ENCODE measurements around the gene PDCD1LG2.
"Not testable (repeated sequence)": the region's sequence is repeated elsewhere in the genome, so short reads cannot be mapped to it uniquely, and the experiment has no call there.

PDCD1LG2 gene

DNA sequence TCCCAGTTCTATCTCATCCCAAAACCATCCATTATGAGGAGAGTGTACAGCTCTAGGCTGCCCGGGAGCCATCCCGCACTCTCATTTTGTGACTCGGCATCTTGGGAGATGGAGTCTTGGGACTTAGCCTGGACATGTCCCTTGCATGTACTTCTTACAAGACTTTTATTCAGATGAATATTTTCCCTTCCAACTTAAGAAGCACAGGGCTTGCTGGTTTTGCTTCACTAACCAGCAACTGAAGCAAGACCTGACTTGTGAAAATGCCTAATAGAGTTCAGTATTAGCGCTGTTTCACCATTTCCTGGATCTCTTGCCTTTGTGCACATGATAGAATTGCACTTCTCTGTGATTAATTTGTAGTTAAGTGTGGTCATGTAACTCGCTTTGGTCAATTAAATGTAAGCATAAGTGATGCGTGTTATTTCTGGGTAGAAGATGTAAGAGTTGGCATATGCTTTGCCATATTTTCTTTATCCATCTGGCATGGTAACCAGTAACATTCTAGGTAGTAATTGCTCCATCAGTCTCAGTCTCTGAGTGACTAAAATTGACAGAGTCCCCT lies 55.8 kb downstream of the PDCD1LG2 start:
- no peak for DNase-seq (ENCODE audit: low read depth)

DNA sequence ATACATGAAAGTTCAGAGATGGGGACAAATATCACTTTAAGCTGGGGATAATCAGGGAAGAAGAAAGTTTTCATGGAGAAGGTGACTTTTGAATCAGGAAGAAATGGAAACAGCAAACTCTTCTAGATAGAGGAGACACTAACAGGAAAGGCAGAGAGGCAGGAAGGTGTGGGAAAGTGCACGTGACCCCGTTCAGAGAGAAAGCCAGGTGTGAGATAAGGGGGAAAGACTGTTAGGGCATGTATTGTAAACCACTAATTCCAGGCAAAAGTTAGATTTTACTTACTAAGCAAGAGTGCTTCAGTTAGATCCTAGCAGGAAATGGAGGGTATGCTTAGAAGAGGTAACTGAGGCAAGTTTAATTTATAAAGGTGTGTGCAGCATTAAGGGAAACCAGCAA lies 58.5 kb downstream of the PDCD1LG2 start:
- no peak for DNase-seq (ENCODE audit: low read depth)

DNA sequence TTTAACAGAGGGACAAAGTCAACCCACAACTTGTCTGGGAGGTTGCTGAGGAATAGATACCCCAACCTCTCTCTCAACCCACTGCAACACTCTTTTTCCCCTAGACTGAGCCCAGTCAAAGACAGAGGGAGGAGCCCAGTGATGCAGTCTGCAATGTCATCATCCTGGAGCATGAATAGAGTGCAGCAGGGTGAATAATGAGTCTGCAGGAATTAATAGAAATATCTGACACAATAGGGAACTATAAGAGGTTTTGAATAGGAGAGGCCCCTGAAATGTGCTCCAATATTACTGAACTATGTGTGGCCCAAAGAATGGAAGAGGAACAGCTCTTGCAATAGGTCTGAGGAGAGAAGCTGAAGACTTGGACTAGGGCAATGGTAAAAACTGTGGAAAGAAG lies 59.1 kb downstream of the PDCD1LG2 start:
- no peak for DNase-seq (ENCODE audit: low read depth)

DNA sequence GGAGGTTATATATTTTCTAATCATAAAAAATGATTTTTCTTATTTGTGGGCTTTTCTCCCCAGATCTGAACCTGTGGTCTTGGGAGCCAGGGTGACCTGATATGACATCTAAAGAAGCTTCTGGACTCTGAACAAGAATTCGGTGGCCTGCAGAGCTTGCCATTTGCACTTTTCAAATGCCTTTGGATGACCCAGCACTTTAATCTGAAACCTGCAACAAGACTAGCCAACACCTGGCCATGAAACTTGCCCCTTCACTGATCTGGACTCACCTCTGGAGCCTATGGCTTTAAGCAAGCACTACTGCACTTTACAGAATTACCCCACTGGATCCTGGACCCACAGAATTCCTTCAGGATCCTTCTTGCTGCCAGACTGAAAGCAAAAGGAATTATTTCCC lies 59.6 kb downstream of the PDCD1LG2 start:
- DNase-seq (ENCODE audit: low read depth), result no peak

DNA sequence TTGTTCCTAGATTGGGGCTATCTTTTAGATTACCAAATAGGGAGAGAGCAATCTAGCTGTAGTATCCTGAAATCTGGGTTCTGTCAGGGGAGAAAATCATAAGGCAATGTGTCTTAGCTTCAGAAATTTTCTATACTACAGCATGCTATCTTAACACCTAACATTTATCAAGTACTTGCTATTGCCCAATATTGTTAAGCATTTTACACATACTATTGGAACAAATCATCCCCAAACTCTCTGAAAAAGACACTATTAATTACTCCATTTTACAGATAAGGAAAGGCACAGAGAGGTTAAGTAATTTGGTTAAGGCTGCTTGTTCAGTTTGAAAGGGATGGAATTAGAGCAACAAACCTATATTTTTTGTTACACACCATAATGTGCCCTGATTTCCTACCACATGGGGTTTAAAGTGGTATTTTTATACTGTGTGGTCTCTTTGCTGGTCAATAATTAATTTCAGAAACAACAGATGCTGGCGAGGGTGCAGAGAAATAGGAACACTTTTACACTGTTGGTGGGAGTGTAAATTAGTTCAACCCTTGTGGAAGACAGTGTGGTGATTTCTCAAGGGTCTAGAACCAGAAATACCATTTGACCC lies 61.4 kb downstream of the PDCD1LG2 start:
- no peak for DNase-seq (ENCODE audit: low read depth)

DNA sequence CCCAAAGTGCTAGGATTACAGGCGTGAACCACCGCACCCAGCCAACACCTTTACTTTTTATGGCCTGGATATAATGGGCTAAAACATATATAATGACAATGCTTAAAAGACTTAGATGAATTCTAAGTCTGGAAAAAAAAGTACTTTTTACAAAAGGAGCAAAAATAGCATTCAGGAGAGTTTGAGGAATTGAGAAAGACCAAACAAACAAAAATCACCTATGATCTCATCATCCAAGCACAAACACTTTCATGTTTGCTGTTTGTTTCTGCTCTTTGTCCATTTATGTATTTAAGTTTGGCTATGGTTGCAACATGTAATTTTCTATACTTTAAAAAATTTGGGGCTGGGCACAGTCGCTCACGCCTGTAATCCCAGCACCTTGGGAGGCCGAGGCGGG lies 63.8 kb downstream of the PDCD1LG2 start:
- no peak for DNase-seq (ENCODE audit: low read depth)

DNA sequence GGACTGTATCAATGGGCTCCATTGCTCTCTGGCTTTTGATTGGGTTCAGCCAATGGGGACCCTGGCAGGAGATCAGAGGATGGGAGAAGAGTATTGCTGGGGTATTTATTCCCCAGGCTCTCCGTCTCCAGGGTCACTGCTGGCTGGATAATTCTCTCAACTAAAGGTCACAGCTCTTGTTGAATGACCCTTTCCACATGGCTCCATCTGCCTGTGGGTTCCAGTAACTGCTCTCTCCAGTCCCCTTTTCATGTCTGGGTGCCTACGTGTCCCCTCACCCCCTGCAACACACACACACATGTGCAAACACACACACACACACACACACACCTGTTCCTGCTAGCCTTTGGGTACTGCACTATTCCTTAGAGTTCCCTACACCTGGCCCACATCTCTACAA lies 64.7 kb downstream of the PDCD1LG2 start:
- no peak for DNase-seq (ENCODE audit: low read depth)

DNA sequence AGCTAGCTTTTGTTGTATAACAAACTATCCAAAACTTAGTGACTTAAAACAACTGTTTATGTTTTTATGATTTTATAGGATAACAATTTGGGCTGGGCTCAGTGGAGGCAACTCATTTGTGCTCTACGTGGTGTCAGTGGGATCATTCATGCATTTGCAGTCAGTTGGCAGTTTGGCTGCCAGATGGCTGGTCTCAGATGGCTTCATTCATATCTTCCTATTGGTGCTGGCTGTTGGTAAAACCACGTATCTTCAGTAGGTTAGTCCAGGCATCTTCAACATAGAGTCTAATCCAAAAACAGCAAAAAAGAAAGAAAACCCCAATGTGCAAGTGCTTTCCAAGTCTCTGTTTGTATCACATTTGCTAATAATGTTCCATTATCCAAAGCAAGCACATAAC lies 66.9 kb downstream of the PDCD1LG2 start:
- no peak for DNase-seq (ENCODE audit: low read depth)

DNA sequence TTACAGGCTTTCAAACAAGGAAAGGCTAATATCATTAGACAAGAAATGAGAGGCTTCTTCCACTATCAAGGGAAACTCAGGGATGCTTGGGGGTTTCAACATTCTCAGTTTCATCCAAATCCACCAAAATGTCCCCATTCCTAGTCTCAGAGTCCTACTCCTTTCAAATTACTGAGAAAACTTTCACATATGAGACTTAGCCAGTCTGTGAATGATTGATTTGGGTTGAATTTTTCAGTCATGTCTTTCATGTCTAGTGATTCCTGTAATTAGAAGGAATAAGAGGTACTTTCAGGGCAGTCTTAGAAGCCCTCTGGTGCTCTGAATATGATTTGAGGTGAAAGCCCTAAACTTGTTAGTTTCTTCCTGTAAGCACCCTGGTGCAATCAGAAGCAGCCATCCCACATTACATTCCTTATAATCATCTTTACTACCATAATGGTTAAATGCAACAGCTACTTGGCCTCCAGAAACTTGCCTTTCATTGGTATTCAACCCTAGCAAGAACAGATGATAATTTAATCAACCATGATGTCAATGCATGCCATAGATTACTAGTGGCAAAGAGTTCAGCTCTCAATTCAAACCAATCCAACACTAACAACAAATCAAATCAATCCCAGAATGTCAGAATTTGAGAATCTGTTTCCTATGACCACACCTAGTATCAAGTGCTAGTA lies 67.8 kb downstream of the PDCD1LG2 start:
- DNase-seq (ENCODE audit: low read depth), result no peak

DNA sequence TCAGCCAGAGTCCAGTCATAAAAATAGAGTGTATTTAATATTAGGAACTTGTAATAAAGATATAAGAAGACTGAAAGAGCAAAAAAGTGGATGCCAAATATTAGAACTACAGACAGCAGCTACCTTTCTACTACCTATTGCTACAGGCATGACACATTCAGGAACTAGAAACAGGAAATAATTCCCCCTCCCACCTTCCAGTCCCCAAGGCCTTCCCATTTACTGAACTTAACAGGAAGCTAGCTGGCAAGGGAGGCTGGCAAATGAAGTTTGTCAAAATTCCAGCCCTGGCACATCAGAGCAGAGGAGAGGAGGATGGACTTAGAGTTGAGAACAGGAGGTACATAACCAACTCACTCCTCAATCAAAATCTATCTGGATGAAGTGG lies 68.4 kb downstream of the PDCD1LG2 start:
- DNase-seq (ENCODE audit: low read depth), result no peak

DNA sequence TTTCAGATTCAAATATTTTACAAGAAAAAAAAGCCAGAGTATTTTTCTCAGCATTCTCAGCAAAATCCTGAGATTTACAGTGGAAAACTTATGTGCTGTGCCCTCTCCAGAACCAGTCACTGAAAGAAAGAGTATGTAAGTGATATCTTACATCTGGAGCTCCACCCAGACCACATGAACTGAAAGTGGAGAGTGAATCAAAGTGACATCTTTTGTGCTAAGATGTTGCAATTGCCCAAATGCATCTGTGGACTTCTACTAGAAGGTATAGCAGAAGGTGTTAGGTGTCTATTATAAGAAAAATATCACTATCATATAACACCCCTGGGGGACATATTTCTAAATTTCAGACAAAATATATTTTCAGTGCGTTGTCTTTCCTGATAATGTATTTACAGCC lies 69.5 kb downstream of the PDCD1LG2 start:
- no peak for DNase-seq (ENCODE audit: low read depth)

DNA sequence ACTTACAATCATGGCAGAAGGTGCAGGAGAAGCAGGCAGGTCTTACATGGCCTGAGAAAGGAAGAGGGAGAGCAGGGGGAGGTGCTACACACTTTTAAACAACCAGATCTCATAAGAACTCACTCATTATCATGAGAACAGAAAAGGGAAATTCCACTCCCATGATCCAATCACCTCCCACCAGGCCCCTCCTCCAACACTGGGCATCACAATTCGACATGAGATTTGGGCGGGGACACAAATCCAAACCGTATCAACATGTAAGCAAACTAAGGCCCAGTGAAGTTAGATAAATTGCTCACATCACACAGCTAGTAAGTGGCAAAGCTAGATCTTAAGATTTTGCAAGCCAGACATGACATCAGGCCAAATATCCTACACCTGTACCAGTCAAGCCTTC lies 70.3 kb downstream of the PDCD1LG2 start:
- no peak for DNase-seq (ENCODE audit: low read depth)

DNA sequence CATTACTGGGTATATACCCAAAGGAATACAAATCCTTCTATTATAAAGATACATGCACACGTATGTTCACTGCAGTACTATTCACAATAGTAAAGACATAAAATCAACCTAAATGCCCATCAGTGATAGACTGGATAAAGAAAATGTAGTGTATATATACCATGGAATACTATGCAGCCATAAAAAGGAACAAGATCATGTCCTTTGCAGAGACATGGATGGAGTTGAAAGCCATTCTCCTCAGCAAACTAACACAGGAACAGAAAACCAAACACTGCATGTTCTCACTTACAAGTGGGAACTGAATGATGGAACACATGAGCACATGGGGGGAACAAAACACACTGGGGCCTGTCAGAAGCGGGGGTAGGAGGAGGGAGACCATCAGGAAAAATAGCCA lies 71.4 kb downstream of the PDCD1LG2 start:
- DNase-seq (ENCODE audit: low read depth), result not testable (repeated sequence)

DNA sequence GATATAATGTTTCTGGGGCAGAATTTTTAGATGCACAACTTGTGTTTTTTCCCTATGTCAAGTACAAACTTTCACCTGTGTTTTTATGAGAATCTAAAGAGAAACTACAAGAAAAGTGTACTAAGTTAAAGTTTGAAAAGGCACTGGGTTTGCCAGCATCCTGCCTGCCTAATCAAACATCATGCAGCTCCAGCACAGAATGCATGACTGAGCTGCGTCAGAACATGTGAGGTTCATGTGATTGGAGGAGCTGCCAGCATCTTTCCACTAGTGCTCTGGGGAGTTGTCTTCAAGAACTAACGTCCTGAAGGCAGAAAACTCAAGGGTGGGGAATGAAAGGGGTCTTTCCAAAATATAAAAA lies 72.5 kb downstream of the PDCD1LG2 start:
- peak; percentile 18 for DNase-seq (ENCODE audit: low read depth)

DNA sequence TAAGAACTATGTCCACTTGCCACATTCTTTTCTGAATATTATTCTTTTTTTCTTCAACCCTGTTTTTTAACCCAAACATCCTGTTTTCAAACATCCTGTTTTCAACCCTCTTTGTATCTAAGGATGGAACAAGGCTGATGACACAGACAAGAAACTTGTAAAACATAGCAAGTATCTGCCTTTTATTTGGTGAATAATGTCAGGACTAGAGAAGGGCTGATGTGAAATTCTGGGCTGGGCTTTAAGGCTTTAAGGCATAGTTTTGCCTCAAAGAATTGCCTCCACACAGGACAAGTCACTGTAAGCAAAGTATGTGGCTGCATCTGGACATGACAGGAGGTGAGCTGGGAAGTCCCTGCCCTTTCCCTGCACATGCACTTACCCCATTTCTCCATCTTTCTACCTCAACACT lies 76.1 kb downstream of the PDCD1LG2 start:
- no peak for DNase-seq (ENCODE audit: low read depth)

DNA sequence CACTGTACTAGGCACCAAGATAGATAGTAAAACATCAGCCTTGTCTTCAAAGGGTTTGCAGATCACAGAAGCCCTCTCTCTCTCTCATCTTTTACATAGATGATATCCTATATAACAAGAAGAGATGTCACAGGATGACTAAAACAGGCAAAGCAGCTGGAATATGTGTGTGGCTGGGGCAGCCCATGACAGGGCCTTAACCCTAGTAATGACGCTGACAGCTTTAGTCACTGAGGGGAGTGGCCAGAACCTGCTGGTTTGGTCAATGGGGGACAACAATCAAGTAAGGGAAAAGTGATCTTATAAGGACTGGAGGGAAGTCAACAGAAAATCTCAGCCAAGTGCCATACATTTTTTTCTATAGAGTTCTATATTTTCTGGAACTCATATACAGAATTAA lies 76.7 kb downstream of the PDCD1LG2 start:
- peak; percentile 52 for DNase-seq (ENCODE audit: low read depth)

DNA sequence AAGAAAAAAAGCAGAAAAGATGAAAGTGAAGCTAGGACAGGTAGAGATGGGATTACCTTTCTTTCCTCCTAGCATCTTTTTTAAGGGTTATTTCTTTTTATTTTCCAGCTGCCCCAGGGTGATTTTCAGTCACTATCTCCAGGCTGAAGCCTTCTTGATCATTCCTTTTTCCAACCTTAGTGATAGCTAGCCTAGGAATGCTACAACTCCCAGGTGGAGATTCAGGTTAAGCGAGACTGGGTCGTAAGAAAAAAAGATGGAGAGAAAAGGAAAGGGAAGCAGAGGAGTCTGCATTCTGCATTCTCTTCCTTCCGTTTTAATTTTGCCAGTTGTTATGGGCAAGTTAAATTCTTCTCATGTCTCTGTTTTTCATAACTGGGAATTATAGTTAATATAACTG lies 81.9 kb downstream of the PDCD1LG2 start:
- DNase-seq (ENCODE audit: low read depth), result no peak

DNA sequence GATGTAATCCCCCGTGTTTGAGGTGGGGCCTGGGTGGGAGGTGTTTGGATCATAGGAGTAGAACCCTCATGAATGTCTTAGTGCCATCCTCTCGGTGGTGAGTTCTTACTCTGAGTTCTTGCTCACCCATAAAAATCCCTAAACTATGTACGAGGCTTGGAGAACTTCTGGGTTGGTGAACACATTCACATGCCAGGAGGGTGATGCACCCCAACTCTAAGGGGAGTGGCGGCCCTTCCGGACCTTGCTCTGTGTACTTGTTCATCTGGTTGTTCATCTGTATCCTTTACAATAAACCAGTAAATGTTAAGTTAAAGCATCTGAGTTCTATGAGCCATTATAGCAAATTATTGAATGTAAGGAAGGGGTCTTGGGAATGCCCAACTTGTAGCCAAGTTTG lies 82.6 kb downstream of the PDCD1LG2 start:
- no peak for DNase-seq (ENCODE audit: low read depth)

DNA sequence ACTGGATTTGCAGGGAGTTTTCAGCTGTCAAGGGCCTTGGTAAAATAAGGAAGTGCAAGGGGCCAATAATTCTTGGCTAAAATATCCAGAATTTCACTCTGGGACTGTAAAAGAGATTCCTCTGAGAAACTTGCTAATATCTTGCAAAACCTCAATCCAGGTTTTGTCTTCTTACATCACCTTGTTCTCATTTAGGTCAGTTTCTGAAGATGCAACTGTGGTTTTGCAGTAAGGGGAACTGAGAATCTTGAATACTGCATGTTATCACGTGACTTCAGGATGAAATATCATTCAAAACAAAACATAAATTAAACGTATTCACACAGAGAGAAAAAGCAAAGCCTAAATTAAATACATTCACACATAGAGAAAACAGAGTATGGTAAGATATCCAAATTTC lies 83.6 kb downstream of the PDCD1LG2 start:
- no peak for DNase-seq (ENCODE audit: low read depth)

DNA sequence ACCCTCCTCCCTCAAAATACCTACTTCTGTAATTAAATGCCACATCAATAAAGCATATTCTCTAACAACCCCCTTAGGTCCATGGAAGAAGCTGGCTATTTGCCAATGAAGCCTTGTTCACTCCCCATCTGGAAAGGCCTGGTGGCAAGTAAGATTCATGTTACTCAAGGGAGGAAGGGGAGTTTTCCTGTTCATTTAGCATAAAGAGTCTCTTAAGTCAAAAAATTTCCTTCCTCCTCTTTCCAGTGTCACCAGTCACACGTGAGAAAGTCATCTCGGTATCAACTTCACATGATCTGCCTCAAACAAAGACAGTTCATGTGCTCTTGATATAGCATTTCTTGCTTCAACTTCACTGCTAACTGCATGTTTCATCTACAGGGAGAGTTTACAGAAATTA lies 85.8 kb downstream of the PDCD1LG2 start:
- no peak for DNase-seq (ENCODE audit: low read depth)

DNA sequence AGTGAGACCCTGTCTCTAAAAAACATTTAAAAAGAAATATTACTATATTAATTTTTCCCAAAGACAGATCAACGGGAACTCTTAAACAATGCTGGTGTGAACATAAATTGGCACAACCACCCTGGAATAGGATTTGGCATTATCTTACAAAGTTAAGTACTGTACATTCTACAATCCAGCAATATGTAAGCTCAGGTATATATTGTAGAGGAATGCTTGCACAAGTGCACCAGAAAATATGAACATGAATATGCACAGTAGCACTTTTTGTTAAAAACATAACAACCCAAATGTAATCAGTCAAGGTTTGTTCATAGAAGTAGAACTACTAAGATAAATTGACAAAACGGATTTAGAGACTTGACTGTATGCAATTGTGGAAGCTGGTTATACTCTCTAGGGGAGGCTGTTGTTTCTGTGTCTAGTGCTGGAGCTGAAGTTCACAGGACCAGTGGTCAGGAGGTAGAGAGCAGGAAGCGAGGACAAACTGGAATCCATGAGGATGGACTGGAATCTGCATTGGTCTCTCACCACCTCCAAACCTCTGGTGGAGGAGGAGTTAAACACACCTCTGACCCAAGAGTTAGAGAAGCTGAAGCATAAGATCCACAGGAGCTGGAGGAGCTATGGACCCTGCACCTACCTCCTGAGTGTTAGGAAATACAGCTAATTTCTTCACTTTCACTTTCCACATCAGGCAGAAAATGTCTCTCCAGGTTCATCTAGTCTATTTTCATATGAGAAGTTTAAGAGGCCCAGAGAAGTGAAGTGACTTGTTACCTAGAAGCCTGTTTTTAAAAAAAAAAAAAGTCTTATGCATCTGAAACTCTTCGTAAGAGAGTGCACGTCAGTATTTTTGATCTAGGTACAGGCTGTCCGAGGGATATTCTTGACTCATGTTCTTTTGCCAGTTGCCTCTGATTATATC lies 98.2 kb downstream of the PDCD1LG2 start:
- DNase-seq (ENCODE audit: low read depth), result no peak

DNA sequence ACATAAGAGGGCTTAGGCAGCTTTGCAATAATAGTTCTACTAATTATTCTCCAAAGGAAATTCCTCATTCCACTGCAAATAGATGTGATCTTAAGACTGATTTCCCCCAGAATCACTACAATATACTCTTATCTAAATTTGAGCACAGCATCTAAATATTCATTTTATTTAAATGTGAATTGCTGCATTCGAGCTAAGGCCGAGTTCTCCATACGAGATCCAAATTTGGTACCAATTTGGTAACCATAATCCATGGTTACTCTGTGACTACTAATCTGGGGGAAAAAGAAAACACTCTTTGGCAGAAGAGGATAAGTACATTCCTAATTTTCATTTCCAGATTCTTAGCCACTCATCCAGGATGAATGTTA lies 98.9 kb downstream of the PDCD1LG2 start:
- DNase-seq (ENCODE audit: low read depth), result no peak

DNA sequence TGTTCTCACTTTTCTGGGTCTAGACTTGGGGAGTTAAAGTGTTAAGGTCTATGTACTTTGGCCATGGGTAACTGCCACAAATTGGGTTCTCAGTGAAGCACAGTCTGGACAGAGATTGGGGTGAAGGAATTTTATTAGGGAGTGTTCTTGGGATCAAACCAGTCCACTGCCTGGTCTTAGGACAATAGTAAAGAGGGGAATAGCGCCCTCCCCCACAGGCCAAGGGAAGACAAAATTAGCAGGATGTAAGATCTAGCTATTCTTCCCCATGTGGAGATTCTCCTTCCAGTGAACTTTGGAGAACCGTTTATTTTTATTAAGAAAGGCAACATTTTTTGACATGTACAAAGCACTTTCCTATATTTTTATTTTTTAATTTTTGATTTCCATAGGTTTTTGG lies 100.2 kb downstream of the PDCD1LG2 start:
- DNase-seq (ENCODE audit: low read depth), result no peak
